HG03025 (cell line): Measurements from ENCODE around the gene VLDLR.
A peak's percentile ranks its signal among the peaks of the same experiment; 100 is the strongest.

ENCODE experiments used
- ATAC-seq: cut with Tn5 transposase; IDR thresholded peaks from one replicate; pipeline ENCODE4 v1.9.1; 2021; ENCODE audit warnings: mild to moderate bottlenecking, moderate library complexity; ENCODE audit not compliant: unreplicated experiment, low FRiP score

VLDLR gene

DNA sequence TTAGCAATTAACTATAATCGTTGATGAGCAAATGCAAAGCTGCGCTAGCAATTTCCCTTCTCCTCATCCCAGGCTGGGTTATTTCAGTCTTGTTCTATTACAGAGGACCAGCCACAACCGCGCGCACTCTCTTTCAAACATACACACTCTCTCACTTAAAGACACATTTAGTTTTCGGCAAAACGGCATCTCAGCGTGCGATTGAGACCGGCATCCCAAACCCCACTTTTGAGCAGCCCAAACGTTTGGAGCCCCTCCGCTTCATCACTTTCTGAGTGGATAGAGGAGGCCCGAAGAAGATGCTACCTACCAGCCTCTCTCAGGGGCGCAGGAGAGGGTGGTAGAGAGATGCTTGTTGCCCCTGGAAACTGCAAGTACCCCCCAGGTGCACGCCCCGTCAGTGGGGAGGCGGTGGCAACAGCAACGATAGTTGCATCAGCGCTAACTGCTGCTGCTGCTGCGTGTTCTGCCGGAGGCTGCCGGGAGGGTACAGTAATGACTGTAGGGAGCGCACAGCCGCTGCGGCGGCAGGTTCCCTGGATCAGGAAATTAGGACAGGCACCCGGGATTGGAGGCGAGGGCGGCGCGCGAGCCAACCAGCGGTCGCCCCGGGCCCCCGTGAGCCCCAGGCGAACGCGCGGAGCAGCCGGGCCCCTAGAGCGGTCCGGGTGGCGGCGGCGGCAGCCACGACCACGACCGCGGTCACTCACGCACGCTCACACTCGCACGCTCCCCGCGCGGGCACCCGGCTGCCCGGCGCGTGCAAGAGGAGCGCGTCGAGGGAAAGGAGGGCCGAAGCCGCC, 467 bp upstream of the VLDLR start:
- peak; percentile 34 for ATAC-seq

GRCh38 chr9:2622461-2623287, 1.1 kb downstream of the VLDLR start:
- ATAC-seq, result peak; percentile 34

DNA sequence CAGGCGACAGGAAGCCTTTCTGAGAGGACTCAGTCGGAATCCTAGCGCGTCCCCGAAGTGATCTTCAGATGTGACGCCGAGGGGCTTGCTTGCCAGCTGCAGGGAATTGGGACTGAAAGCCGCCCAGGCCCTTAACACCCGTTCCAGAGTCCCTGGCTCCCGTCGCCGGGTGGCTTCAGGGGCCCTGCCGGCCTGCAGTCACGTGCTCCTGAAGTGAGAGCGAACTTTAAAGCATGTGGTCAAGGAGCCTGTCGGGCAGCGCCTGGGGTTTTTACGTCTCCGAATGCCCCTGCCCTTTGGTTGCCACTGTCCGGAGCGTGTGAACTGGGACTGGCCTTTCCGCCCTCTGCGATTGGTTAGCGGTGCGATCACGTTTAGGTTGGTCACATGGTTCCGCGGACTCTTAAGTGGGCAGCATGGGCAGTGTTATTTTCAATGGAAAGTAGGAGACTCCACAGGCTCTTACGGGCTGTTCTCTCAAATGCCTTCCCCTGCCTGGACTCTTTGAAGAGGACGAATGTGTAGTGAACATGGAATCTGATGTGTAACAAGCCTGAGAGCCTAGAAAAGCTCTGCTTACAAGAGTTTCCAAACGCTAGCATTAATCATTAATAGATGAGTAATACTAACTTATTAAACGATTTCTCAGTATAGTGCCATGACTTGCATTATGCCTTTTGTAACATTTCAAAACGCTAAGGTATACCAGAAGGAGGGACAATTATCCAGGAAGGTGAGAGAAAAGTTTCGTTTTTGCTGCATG, 1.9 kb downstream of the VLDLR start:
- no peak for ATAC-seq

DNA sequence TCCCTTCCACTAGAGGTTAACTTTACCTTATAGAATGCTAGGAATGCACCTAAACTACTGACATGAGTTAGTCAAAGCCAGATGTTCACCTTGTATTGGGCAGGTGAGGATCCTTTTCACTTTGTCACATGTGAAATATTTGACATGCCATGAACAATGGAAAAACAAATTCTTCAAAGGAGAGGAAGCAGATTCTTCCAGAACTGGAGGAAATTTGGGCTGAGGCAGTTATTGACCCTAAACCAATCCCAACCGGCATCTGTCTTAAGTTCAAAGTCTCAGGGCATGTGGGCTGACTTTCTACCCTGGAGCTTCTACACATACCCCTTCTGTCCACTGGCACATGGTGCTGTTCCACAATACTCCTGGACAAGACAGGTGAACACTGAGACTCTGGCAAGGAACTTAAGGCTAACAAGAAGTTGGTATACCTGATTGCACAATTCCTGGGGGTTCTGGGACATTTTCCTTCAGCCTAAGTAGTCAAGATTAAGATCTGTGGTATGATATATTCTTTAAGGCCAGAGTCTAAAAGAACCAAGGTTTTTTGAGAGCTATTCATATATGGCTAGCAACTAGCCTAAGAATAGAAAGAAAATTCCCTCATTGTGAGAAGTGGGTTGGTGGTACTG, 2.6 kb downstream of the VLDLR start:
- no peak for ATAC-seq

DNA sequence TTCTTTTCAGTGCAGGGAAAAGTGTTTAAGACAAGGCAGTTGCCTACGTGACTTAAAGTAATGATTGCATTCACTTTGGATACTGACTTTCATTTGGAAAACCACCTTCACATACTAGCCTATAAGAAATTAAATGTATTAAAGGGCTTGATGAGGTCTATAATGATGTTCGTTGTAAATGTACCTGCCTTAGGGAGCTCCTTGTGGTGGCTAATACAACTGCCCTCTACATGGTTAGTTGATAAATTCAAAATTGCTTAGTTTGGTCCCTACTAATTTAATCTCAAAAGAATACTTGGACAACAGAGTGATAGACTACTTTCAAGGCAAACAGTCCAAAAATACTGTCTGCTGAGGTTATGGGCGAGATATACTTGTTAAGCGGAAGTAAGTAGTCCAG, 3.8 kb downstream of the VLDLR start:
- ATAC-seq, result no peak

DNA sequence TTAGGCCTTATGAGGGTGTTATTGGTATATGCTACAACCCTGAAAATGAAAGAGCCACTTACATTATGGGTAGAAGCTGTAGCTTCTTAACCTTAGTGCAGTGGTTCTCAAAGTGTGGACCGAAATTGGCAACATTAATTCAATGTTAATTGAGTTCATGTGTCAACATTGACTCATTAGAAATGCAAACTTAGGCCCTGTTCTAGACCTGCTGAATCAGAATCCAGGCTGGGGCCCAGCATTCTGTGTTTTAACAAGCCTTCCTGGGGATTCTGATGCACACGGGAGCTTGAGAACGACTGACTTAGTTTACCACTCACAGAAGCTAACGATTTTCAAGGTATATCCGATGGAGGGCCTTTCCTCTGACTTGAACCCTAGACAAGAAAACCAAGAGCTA, 7.3 kb downstream of the VLDLR start:
- no peak for ATAC-seq

- no peak for ATAC-seq
Measured at GRCh38 chr9:2630158-2630557, 8.6 kb downstream of the VLDLR start.

GRCh38 chr9:2631263-2631662, 9.7 kb downstream of the VLDLR start:
- no peak for ATAC-seq

DNA sequence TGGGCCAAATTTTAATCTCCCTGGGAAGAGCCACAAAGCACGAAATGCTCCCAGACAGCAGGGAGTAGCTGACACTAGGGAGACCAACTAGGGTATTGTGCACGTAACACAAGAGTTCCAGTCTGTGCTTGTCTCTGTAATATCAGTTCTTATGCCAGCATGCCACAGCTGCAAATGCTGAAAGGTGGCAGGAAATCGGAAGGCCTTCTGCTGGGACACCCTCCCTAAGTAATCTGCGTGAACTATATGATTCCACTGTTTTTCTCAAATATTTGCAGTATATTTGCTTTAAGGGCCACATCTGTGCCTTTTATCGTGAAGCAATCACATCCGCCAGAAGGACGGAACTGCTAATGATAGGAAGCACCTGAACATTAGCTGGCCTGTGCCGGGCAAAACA, 12.6 kb downstream of the VLDLR start:
- no peak for ATAC-seq

GRCh38 chr9:2634818-2635217, 13.2 kb downstream of the VLDLR start:
- ATAC-seq, result no peak

- ATAC-seq, result no peak
Measured at GRCh38 chr9:2635922-2636321, 14.3 kb downstream of the VLDLR start.

- ATAC-seq, result no peak
Measured at GRCh38 chr9:2637390-2637789, 15.8 kb downstream of the VLDLR start.

DNA sequence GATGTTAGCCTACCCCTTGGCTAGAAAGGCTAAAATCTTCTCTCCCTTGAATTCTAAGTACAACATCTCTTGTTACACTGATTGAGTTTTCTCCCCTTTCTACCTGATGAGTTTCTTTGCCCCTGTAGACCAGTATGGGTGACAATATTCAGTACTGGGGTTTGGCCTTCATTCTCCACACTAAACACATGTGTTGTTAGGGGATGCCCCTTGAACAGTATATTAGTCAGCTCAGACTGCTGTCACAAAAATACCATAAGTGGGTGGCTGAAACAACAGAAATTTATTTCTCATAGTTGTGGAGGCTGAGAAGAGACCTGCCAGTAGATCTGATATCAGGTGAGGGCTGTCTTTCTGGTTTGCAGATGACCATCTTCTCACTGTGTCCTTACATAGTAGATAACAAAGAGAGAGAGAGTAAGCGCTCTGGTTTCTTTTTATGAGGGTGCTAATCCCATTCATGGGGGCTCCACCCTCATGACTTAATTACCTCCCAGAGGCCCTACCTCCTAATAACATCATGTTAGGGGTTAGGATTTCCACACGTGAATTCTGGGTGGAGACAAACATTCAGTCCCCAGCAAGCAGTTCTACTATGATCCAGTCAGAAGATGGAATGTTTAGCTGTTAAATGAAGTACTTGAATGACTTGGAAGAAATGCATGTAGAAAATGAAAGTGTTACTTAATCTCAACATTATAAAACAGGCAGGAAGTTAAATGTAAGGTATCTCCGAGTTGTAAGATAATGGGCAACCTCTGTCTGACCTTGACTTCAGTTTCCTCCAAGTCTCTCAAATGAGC, 17.5 kb downstream of the VLDLR start:
- ATAC-seq, result no peak

DNA sequence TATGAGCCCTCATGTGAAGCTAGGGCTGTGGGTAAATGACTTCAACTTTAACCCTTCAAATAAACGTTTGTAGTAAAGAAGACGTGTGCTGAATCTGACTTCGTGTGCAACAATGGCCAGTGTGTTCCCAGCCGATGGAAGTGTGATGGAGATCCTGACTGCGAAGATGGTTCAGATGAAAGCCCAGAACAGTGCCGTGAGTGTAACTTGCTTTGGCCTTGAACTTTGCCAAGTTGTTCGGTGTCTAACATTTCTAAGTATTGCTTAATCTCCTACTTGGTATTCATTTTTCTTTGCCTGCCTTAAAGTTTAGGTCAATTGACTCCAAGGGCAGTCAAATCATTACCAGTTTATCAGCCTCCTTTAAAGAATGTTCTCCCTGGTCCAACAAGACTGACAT, 18.2 kb downstream of the VLDLR start:
- ATAC-seq, result no peak

- no peak for ATAC-seq
Measured at GRCh38 chr9:2640570-2640969, 19.0 kb downstream of the VLDLR start.

GRCh38 chr9:2641033-2641432, 19.4 kb downstream of the VLDLR start:
- ATAC-seq, result no peak

- no peak for ATAC-seq
Measured at GRCh38 chr9:2642068-2642467, 20.5 kb downstream of the VLDLR start.

DNA sequence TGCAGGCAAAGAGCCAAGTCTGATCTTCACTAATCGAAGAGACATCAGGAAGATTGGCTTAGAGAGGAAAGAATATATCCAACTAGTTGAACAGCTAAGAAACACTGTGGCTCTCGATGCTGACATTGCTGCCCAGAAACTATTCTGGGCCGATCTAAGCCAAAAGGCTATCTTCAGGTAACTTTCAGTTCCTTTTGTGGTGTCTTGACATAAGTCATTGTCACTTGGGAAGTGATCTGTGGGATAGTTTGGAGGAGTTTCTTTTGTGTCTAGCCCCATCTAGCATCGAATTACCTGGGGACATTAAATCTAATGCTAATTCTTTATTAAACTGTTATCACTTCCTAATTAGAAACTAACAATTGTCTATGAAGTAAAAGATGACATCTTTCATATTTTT, 24.0 kb downstream of the VLDLR start:
- peak; percentile 77 for ATAC-seq

DNA sequence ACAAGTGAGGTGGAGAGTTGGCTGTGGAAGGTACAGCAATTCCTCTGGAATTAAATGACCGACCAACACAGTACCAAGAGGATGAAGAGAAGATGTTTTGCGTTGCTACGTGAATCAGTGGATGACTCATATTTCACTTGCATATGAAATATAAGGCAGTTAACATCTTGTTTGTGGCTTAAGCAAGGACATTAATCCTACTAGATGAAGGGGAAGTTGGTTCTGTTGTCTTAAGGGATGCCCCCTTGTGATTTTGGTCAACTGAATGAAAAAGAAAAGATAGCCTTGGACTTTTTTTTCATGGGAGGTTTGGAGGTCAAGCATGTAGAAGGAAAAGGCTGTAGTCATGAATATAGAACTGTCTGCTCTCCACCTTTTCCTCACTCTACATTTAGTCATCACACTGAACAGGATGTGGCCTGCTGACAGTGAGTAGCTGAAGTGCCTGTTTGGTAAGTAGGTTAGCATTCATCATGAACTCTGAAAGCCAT, 33.9 kb downstream of the VLDLR start:
- ATAC-seq, result no peak

GRCh38 chr9:2657427-2657826, 35.8 kb downstream of the VLDLR start:
- ATAC-seq, result no peak
